ENCODE data around the gene NDUFC2. TPM values are rescaled to one million over a fixed set of nuclear protein-coding genes. Genes with fewer than 3 reads are reported as not detected.

NDUFC2 gene
- total and polyA plus RNA-seq, 2 of the 13 experiments (the other 11 are each of a cell fraction or from before 2014, with no cell fraction given), result 256 to 363 TPM

GRCh38 chr11:78071717-78072116 is 7.9 kb downstream of the NDUFC2 start:
- Histone ChIP-seq H3K27me3 (ENCODE audit: control insufficient read depth in 1 of 2, insufficient read depth in 2 of 2, low read length in 2 of 2) (no peaks in the 10 kb centered on the region), H3K79me2 (ENCODE audit: insufficient read depth, low read length) (peaks cover 62% of the 10 kb centered on the region), H3K27ac (ENCODE audit: extremely low read length, insufficient read depth, low read length) (no peak overlapping the region), H3K4me1 (ENCODE audit: insufficient read depth, low read length) (peaks cover 47% of the 10 kb centered on the region), H3K9me3 (ENCODE audit: low read length) (no peaks in the 10 kb centered on the region), H3K9ac (ENCODE audit: insufficient read depth, low read depth, low read length) (no peak overlapping the region), H3K4me2 (ENCODE audit: low read depth, low read length) (no peak overlapping the region), H2AFZ (ENCODE audit: low read length) (no peak overlapping the region), H3K36me3 (replicated peaks in 1 of 2; ENCODE audit: control insufficient read depth in 1 of 2, insufficient read depth in 2 of 2, low read length in 2 of 2) (peaks cover 12 to 62% of the 10 kb centered on the region in 2 experiments), H4K20me1 (ENCODE audit: insufficient read depth, low read length) (peaks cover 22% of the 10 kb centered on the region), H3K4me3 (replicated peaks in 1 of 3; ENCODE audit: insufficient read depth in 1 of 3, low read depth in 2 of 3, low read length in 3 of 3) (no peak overlapping the region)
- no peak for ATAC-seq
- intact Hi-C loops (cut with micrococcal nuclease; ENCODE audit: unreplicated experiment), result no loop called here
- DNase-seq (ENCODE audit: low spot score), result no peak
- ChIA-PET CTCF (ENCODE audit: low intra/inter-chr PET ratio, low total read pairs) (no interaction called here), POLR2A (interaction anchor here (0.8 to 2.1 kb wide), 2 partner anchors 9 to 11 kb away, joined by 5 to 6 read pairs; no protein-coding TSS in a partner anchor)
- FAIRE-seq, result no peak
- no TSS peak for BruUV-seq (replicated peaks)
- 94% methylated on average over 3 of the region's 3 CpGs for WGBS (ENCODE audit: low lambda C conversion rate)
- in situ Hi-C loops (cut with HindIII; ENCODE audit: extremely low pct_ligation_motif_present, low pct_unique_long_range_greater_than_20kb), result no loop called here
- TF ChIP-seq BATF2 (CRISPR knock-in tag; IDR thresholded peaks at IDR 0.05), result no peak
- no peak for TF ChIP-seq LCORL (IDR thresholded peaks at IDR 0.05)
- no peak for TF ChIP-seq LCORL (CRISPR knock-in tag; IDR thresholded peaks at IDR 0.05)
- TF ChIP-seq ZFX (CRISPR knock-in tag; IDR thresholded peaks at IDR 0.05; ENCODE audit: low read depth), result no peak
- TF ChIP-seq ZNF225 (CRISPR knock-in tag; IDR thresholded peaks at IDR 0.05), result no peak
- no peak for TF ChIP-seq ISX (CRISPR knock-in tag; conservative IDR thresholded peaks at IDR 0.05)
- TF ChIP-seq TRIM22 (IDR thresholded peaks at IDR 0.05), result no peak
- TF ChIP-seq KDM5A (IDR thresholded peaks at IDR 0.05; ENCODE audit: borderline replicate concordance, low read length), result no peak
- TF ChIP-seq RERE (CRISPR knock-in tag; IDR thresholded peaks at IDR 0.05; ENCODE audit: low read depth), result no peak
- TF ChIP-seq ATF2 (CRISPR knock-in tag; IDR thresholded peaks at IDR 0.05), result no peak
- no peak for TF ChIP-seq SALL2 (CRISPR knock-in tag; IDR thresholded peaks at IDR 0.05)
- TF ChIP-seq KLF6 (CRISPR knock-in tag; IDR thresholded peaks at IDR 0.05), result no peak
- no peak for TF ChIP-seq NKX3-1 (CRISPR knock-in tag; IDR thresholded peaks at IDR 0.05)
- TF ChIP-seq NFKB2 (CRISPR knock-in tag; IDR thresholded peaks at IDR 0.05; ENCODE audit: borderline replicate concordance), result no peak
- TF ChIP-seq ZNF850 (CRISPR knock-in tag; conservative IDR thresholded peaks at IDR 0.05), result no peak
